Measurements from ENCODE around the gene PLCH1. TPM values are rescaled to one million over a fixed set of nuclear protein-coding genes. Genes with fewer than 3 reads are reported as not detected.

Gene PLCH1
- total and polyA plus RNA-seq, 9 of the 15 experiments (the other 6 are each of a cell fraction or from before 2014, with no cell fraction given) = 0.17 to 0.62 (median 0.40) TPM

GRCh38 chr3:155370764-155371503, 373.9 kb downstream of the PLCH1 start (continued):
- TF ChIP-seq, protein P1, sequence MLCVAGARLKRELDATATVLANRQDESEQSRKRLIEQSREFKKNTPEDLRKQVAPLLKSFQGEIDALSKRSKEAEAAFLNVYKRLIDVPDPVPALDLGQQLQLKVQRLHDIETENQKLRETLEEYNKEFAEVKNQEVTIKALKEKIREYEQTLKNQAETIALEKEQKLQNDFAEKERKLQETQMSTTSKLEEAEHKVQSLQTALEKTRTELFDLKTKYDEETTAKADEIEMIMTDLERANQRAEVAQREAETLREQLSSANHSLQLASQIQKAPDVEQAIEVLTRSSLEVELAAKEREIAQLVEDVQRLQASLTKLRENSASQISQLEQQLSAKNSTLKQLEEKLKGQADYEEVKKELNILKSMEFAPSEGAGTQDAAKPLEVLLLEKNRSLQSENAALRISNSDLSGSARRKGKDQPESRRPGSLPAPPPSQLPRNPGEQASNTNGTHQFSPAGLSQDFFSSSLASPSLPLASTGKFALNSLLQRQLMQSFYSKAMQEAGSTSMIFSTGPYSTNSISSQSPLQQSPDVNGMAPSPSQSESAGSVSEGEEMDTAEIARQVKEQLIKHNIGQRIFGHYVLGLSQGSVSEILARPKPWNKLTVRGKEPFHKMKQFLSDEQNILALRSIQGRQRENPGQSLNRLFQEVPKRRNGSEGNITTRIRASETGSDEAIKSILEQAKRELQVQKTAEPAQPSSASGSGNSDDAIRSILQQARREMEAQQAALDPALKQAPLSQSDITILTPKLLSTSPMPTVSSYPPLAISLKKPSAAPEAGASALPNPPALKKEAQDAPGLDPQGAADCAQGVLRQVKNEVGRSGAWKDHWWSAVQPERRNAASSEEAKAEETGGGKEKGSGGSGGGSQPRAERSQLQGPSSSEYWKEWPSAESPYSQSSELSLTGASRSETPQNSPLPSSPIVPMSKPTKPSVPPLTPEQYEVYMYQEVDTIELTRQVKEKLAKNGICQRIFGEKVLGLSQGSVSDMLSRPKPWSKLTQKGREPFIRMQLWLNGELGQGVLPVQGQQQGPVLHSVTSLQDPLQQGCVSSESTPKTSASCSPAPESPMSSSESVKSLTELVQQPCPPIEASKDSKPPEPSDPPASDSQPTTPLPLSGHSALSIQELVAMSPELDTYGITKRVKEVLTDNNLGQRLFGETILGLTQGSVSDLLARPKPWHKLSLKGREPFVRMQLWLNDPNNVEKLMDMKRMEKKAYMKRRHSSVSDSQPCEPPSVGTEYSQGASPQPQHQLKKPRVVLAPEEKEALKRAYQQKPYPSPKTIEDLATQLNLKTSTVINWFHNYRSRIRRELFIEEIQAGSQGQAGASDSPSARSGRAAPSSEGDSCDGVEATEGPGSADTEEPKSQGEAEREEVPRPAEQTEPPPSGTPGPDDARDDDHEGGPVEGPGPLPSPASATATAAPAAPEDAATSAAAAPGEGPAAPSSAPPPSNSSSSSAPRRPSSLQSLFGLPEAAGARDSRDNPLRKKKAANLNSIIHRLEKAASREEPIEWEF (CRISPR knock-in tag; IDR thresholded peaks at IDR 0.05) = no peak
- TF ChIP-seq MLLT1 (IDR thresholded peaks at IDR 0.05) (no peak), THAP7 (CRISPR knock-in tag; IDR thresholded peaks at IDR 0.05) (no peak), TEAD4 (IDR thresholded peaks at IDR 0.05; ENCODE audit: low read length) (peak; percentile 36; the same call in 1 of the 2 replicates), TEAD4 (CRISPR knock-in tag; IDR thresholded peaks at IDR 0.05; ENCODE audit: borderline replicate concordance) (no peak), ZNF232 (CRISPR knock-in tag; IDR thresholded peaks at IDR 0.05) (no peak), KLF6 (CRISPR knock-in tag; IDR thresholded peaks at IDR 0.05; ENCODE audit: borderline replicate concordance) (no peak), THRA (IDR thresholded peaks at IDR 0.05) (no peak), ZNF408 (CRISPR knock-in tag; IDR thresholded peaks at IDR 0.05; ENCODE audit: low read depth) (no peak), ZBTB43 (CRISPR knock-in tag; IDR thresholded peaks at IDR 0.05) (no peak), CEBPG (CRISPR knock-in tag; IDR thresholded peaks at IDR 0.05) (no peak), CEBPG (tag; conservative IDR thresholded peaks at IDR 0.05 in 1 of 2, IDR thresholded peaks at IDR 0.05 in 1 of 2) (no peak), HMG20A (CRISPR knock-in tag; conservative IDR thresholded peaks at IDR 0.05) (no peak), ZNF79 (CRISPR knock-in tag; IDR thresholded peaks at IDR 0.05; ENCODE audit: low read depth) (no peak), NCOA4 (IDR thresholded peaks at IDR 0.05; ENCODE audit: partially characterized antibody) (no peak), DPF2 (IDR thresholded peaks at IDR 0.05) (peak; percentile 72), HNRNPH1 (optimal IDR thresholded peaks at IDR 0.05; ENCODE audit: low read depth, low read length) (no peak)

Measured in K562 (cell line).